ENCODE results near the gene SLC9C2.
"Not testable (repeated sequence)": the region's sequence is repeated elsewhere in the genome, so short reads cannot be mapped to it uniquely, and the experiment has no call there.

The SLC9C2 gene

GRCh38 chr1:173467426-173467825 is 135.4 kb downstream of the SLC9C2 start:
- no peaks in the 10 kb centered on the region for H4K20me1 ChIP-seq (ENCODE audit: insufficient read depth)
- no peaks in the 10 kb centered on the region for H3K4me1 ChIP-seq (ENCODE audit: low read depth, poor library complexity, severe bottlenecking)
- no peak overlapping the region for H3K4me3 ChIP-seq (IDR thresholded peaks at IDR 0.05; ENCODE audit: insufficient read depth, low read depth, low read length)
- no peak overlapping the region for H2AFZ ChIP-seq (ENCODE audit: low read depth)
- no peaks in the 10 kb centered on the region for H3K36me3 ChIP-seq (ENCODE audit: insufficient read depth)
- no peak overlapping the region for H3K9ac ChIP-seq
- no peak overlapping the region for H3K4me2 ChIP-seq
- H3K27ac ChIP-seq, result no peak overlapping the region
- TF ChIP-seq CTCF (conservative IDR thresholded peaks at IDR 0.05; ENCODE audit: low read depth, low read length), result no peak
- H3K27me3 ChIP-seq (ENCODE audit: insufficient read depth, low read depth), result no peaks in the 10 kb centered on the region
- no peaks in the 10 kb centered on the region for H3K79me2 ChIP-seq (ENCODE audit: insufficient read depth, low read depth)

GRCh38 chr1:173464185-173464584 is 138.7 kb downstream of the SLC9C2 start:
- H4K20me1 ChIP-seq (ENCODE audit: insufficient read depth); H3K36me3 ChIP-seq (ENCODE audit: insufficient read depth); H3K27ac ChIP-seq; H3K27me3 ChIP-seq (ENCODE audit: insufficient read depth, low read depth); H3K4me2 ChIP-seq; H2AFZ ChIP-seq (ENCODE audit: low read depth); H3K9ac ChIP-seq; H3K4me1 ChIP-seq (ENCODE audit: low read depth, poor library complexity, severe bottlenecking); H3K79me2 ChIP-seq (ENCODE audit: insufficient read depth, low read depth); H3K4me3 ChIP-seq (IDR thresholded peaks at IDR 0.05; ENCODE audit: insufficient read depth, low read depth, low read length): not testable (repeated sequence)

DNA sequence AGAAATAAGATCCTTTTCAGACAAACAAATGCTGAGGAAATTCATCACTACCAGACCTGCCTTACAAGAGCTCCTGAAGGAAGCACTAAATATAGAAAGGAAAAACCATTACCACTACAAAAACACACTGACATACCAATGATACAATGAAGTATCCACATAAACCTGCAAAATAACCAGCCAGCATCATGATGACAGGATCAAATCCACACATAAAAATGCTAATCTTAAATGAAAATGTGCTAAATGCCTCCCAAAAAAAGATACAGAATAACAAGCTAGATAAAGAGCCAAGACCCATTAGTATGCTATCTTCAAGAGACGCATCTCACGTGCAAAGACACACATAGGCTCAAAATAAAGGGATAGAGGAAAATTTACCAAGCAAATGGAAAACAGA is 140.2 kb downstream of the SLC9C2 start:
- H3K4me2 ChIP-seq; H3K79me2 ChIP-seq (ENCODE audit: insufficient read depth, low read depth); H3K36me3 ChIP-seq (ENCODE audit: insufficient read depth); H4K20me1 ChIP-seq (ENCODE audit: insufficient read depth); H3K4me3 ChIP-seq (IDR thresholded peaks at IDR 0.05; ENCODE audit: insufficient read depth, low read depth, low read length); H3K27me3 ChIP-seq (ENCODE audit: insufficient read depth, low read depth); H2AFZ ChIP-seq (ENCODE audit: low read depth); H3K9ac ChIP-seq; H3K4me1 ChIP-seq (ENCODE audit: low read depth, poor library complexity, severe bottlenecking); H3K27ac ChIP-seq: not testable (repeated sequence)

DNA sequence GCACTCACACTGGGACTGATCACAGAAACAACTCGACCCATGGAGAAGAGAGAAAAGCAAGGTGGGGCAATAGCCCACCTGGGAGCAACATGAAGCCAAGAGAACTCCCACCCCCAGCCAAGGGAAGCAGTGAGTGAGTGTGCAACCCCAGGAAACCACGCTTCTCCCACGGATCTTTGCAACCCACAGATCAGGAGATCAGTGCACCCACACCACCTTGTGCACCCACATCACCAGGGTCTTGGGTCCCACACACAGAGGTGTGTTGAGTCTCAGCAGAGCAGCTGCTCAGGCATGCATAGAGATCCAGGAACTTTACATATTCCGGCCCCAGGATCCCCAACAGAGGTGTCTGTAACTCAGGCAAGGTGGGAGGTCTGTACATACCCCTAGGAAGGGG is 143.0 kb downstream of the SLC9C2 start:
- H3K9ac ChIP-seq, result no peak overlapping the region
- no peak overlapping the region for H2AFZ ChIP-seq (ENCODE audit: low read depth)
- H3K4me3 ChIP-seq (IDR thresholded peaks at IDR 0.05; ENCODE audit: insufficient read depth, low read depth, low read length), result no peak overlapping the region
- H4K20me1 ChIP-seq (ENCODE audit: insufficient read depth), result no peaks in the 10 kb centered on the region
- no peak overlapping the region for H3K27ac ChIP-seq
- TF ChIP-seq CTCF (conservative IDR thresholded peaks at IDR 0.05; ENCODE audit: low read depth, low read length), result no peak
- H3K4me1 ChIP-seq (ENCODE audit: low read depth, poor library complexity, severe bottlenecking), result no peaks in the 10 kb centered on the region
- H3K4me2 ChIP-seq, result no peak overlapping the region
- H3K79me2 ChIP-seq (ENCODE audit: insufficient read depth, low read depth), result no peaks in the 10 kb centered on the region
- no peaks in the 10 kb centered on the region for H3K36me3 ChIP-seq (ENCODE audit: insufficient read depth)
- H3K27me3 ChIP-seq (ENCODE audit: insufficient read depth, low read depth), result no peaks in the 10 kb centered on the region

- TF ChIP-seq CTCF (conservative IDR thresholded peaks at IDR 0.05; ENCODE audit: low read depth, low read length), result no peak
- peaks cover 5% of the 10 kb centered on the region for H3K4me1 ChIP-seq (ENCODE audit: low read depth, poor library complexity, severe bottlenecking)
- no peak overlapping the region for H3K4me2 ChIP-seq
Measured at GRCh38 chr1:173454966-173455524, 147.8 kb downstream of the SLC9C2 start.

More at GRCh38 chr1:173454966-173455524, 147.8 kb downstream of the SLC9C2 start:
- Histone ChIP-seq H3K4me3 (IDR thresholded peaks at IDR 0.05; ENCODE audit: insufficient read depth, low read depth, low read length) (no peak overlapping the region), H3K9ac (no peak overlapping the region), H3K27ac (no peak overlapping the region), H3K27me3 (ENCODE audit: insufficient read depth, low read depth) (no peaks in the 10 kb centered on the region), H3K36me3 (ENCODE audit: insufficient read depth) (no peaks in the 10 kb centered on the region), H2AFZ (ENCODE audit: low read depth) (no peak overlapping the region), H3K79me2 (ENCODE audit: insufficient read depth, low read depth) (no peaks in the 10 kb centered on the region), H4K20me1 (ENCODE audit: insufficient read depth) (no peaks in the 10 kb centered on the region)

Measured in KMS-11 (cell line).